ENCODE data around the gene CCDC9.

- TF ChIP-seq HDAC6 (IDR thresholded peaks at IDR 0.05; ENCODE audit: low read depth, low read length) (no peak), CHD1 (IDR thresholded peaks at IDR 0.05; ENCODE audit: low read depth, low read length) (no peak), ZNF274 (IDR thresholded peaks at IDR 0.05; ENCODE audit: borderline replicate concordance, extremely low read depth, low read length) (no peak), TBP (IDR thresholded peaks at IDR 0.05; ENCODE audit: low read depth, low read length) (no peak)
These were observed 57.5 kb downstream of the CCDC9 start for GRCh38 chr19:47313754-47314295.

All from H1 (cell line).